Neural progenitor cell (in vitro differentiated cells): ENCODE results near the gene MYEOV.

Source experiments
- CTCF ChIP-seq: fragments of 200-600 bp; sonication (generic); IDR thresholded peaks from 2 replicates; pipeline ENCODE4 v1.5.1; 2017; ENCODE audit warnings: antibody characterized with exemption, mild to moderate bottlenecking
- EZH2phosphoT487 ChIP-seq: fragments of 200-600 bp; sonication (generic); IDR thresholded peaks from 2 replicates; pipeline ENCODE4 v1.6.1; 2017; ENCODE audit warnings: antibody characterized with exemption

DNA sequence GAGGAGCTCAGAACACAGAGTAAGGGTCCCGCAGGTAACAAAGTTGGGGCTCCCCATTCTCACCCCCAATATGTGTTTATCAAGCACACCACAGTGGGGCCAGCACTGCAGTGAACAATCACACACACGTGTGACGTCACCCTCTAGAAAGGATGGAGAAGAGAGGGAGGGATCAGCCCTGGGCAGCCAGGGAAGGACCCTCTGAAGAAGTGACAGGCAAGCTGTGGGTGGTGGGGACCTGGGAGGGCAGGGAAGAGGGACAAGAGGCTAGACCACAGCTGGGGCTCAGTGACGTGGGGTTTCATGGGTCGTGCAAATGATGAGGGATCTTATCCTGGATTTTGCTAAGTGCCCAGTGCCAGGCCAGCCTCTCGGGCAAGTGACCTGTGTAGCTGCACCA is 28.7 kb upstream of the MYEOV start:
- no peak for TF ChIP-seq CTCF
- no peak for TF ChIP-seq EZH2phosphoT487
